HG03159 (cell line): ENCODE measurements around the gene WDR7.

ENCODE experiments used
- ATAC-seq: cut with Tn5 transposase; IDR thresholded peaks from one replicate; pipeline ENCODE4 v1.9.1; 2021; ENCODE audit warnings: mild to moderate bottlenecking, moderate library complexity; ENCODE audit not compliant: unreplicated experiment

The WDR7 gene

GRCh38 chr18:57026316-57026715, 375.2 kb downstream of the WDR7 start:
- no peak for ATAC-seq

GRCh38 chr18:57027190-57027708, 376.1 kb downstream of the WDR7 start:
- no peak for ATAC-seq

GRCh38 chr18:57029761-57030160, 378.6 kb downstream of the WDR7 start:
- no peak for ATAC-seq

- ATAC-seq = no peak
These were observed 379.3 kb downstream of the WDR7 start for GRCh38 chr18:57030417-57030816.

GRCh38 chr18:57035590-57035989, 384.4 kb downstream of the WDR7 start:
- no peak for ATAC-seq

- no peak for ATAC-seq
These were observed 387.2 kb downstream of the WDR7 start for GRCh38 chr18:57038395-57038794.

GRCh38 chr18:57040175-57040574, 389.0 kb downstream of the WDR7 start:
- no peak for ATAC-seq

GRCh38 chr18:57043241-57043640, 392.1 kb downstream of the WDR7 start:
- no peak for ATAC-seq

GRCh38 chr18:57048351-57048750, 397.2 kb downstream of the WDR7 start:
- no peak for ATAC-seq

- no peak for ATAC-seq
These were observed 397.7 kb downstream of the WDR7 start for GRCh38 chr18:57048859-57049258.

GRCh38 chr18:57050310-57050949, 399.3 kb downstream of the WDR7 start:
- no peak for ATAC-seq

GRCh38 chr18:57051021-57051656, 400.0 kb downstream of the WDR7 start:
- no peak for ATAC-seq

- no peak for ATAC-seq
These were observed 400.5 kb downstream of the WDR7 start for GRCh38 chr18:57051657-57052044.

- ATAC-seq = no peak
These were observed 401.0 kb downstream of the WDR7 start for GRCh38 chr18:57052173-57052572.

GRCh38 chr18:57052759-57053158, 401.6 kb downstream of the WDR7 start:
- ATAC-seq = no peak

- ATAC-seq = no peak
These were observed 403.7 kb downstream of the WDR7 start for GRCh38 chr18:57054891-57055290.

GRCh38 chr18:57057890-57058289, 406.7 kb downstream of the WDR7 start:
- ATAC-seq = no peak

GRCh38 chr18:57058734-57059133, 407.6 kb downstream of the WDR7 start:
- no peak for ATAC-seq

GRCh38 chr18:57059366-57059765, 408.2 kb downstream of the WDR7 start:
- no peak for ATAC-seq

- ATAC-seq = no peak
These were observed 409.7 kb downstream of the WDR7 start for GRCh38 chr18:57060814-57061213.

GRCh38 chr18:57062178-57062577, 411.0 kb downstream of the WDR7 start:
- ATAC-seq = no peak

GRCh38 chr18:57062844-57063243, 411.7 kb downstream of the WDR7 start:
- no peak for ATAC-seq
